Esophagus squamous epithelium (tissue), 5 donors: ENCODE data around the gene NEDD4L. TPM values are rescaled to one million over a fixed set of nuclear protein-coding genes. Genes with fewer than 3 reads are reported as not detected.

ENCODE experiments used
- DNase-seq: peaks from one replicate; lab custom pipeline; 2025; lab: John Stamatoyannopoulos, UW
- H3K27ac ChIP-seq, 4 donors: fragments of 200-600 bp; sonication (generic); one replicate each; pipeline ENCODE4 v1.5.1; 2016 to 2019; ENCODE audit warnings: mild to moderate bottlenecking in 1 of 4
- H3K27me3 ChIP-seq, 4 donors: fragments of 200-600 bp; sonication (generic); 1 replicate in 3 of 4; 2 replicates in 1 of 4; pipeline versions ENCODE4 v1.5.1 to v1.6.0; 2017 to 2021; ENCODE audit warnings: antibody characterized with exemption in 1 of 4
- H3K36me3 ChIP-seq, 3 donors: fragments of 200-600 bp; sonication (generic); one replicate each; pipeline ENCODE4 v1.5.1; 2016 to 2019
- H3K4me1 ChIP-seq, 3 donors: fragments of 200-600 bp; sonication (generic); one replicate each; pipeline ENCODE4 v1.5.1; 2017 to 2019
- H3K4me3 ChIP-seq, 4 donors: fragments of 200-600 bp; sonication (generic); 1 replicate in 3 of 4; 2 replicates in 1 of 4; pipeline ENCODE4 v1.5.1; 2016 to 2019; ENCODE audit warnings: mild to moderate bottlenecking in 2 of 4, moderate library complexity in 1 of 4
- H3K9me3 ChIP-seq, 3 donors: fragments of 200-600 bp; sonication (generic); one replicate each; pipeline ENCODE4 v1.5.1; 2016 to 2019
- POLR2A ChIP-seq, 4 donors: fragments of 450-650 bp; IDR thresholded peaks; one replicate each; pipeline ENCODE4 v1.6.1; 2017; ENCODE audit warnings: antibody characterized with exemption in 4 of 4, mild to moderate bottlenecking in 4 of 4, moderate library complexity in 3 of 4
- WGBS, 2 donors: methylation state at CpG; one replicate each; pipeline ENCODE4 v1.1.5; 2018; 5-methylcytosine and 5-hydroxymethylcytosine counted together
- intact Hi-C: fragments of 100-400 bp; cut with DNase I; formaldehyde crosslinking; loops from one replicate; pipeline ENCODE4 v1.15.0; 2022
- total RNA-seq, 4 donors: library from RNA; depleted of rRNA; stranded (reverse); fragments of >200 nt; gene quantifications; one replicate each; pipeline ENCODE4 v1.1.0, GENCODE V29; 2016
- TF ChIP-seq, protein P1 (sequence below), 6 experiments: fragments of 450-650 bp in 4 of 6; fragments of 200-600 bp in 2 of 6; sonication (generic) in 2 of 6; IDR thresholded peaks; one replicate each; pipeline ENCODE4 v1.5.1; 2016 to 2019; ENCODE audit warnings: antibody characterized with exemption in 6 of 6, mild to moderate bottlenecking in 4 of 6, moderate library complexity in 4 of 6
- donor health status: DM: yes; HTN: yes; CAD: no.

Gene NEDD4L
- total RNA-seq, 4 donors from 2014 or later, result 17.0 to 27.6 (median 21.9) TPM

DNA sequence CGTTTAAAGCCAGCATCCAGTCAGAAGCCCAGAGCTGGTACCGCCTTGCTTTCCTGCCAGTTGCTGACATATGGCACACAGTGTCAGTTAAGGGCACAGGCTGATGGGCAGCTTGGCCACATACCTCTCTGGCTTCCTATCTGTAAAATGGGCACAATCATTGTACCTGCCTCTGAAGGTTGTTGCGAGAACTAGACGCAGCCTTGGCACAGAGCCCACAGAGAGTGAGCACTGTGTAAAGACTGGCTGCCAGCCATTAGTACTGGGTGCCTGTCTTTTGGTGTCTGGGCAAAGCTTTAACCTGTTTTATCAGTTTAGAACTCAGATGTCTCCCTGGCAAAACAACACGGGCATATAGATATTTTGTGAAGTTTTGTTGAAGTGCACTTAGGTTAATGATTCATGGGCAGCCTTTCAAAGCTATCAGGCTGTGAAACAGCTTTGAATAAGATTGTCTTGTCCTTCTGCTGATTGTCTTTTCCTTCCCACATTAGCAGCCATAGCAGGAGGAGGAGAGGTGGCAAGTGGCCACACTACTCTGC lies 269.5 kb downstream of the NEDD4L start:
- no peaks in the 10 kb centered on the region for H3K27me3 ChIP-seq
- intact Hi-C loops, result no loop called here
- no peak for DNase-seq
- H3K9me3 ChIP-seq, result no peaks in the 10 kb centered on the region
- H3K4me1 ChIP-seq, result peaks cover 13 to 55% (median 18%) of the 10 kb centered on the region in 3 donors
- peak overlapping the region; percentile 46 to 77 (median 66) for H3K27ac ChIP-seq
- H3K36me3 ChIP-seq, result no peaks in the 10 kb centered on the region
- H3K4me3 ChIP-seq, result no peak overlapping the region
- WGBS, 2 donors, result 58 to 84% methylated on average over 5 of the region's 5 CpGs
- no peak for TF ChIP-seq POLR2A (IDR thresholded peaks at IDR 0.05)
- TF ChIP-seq, protein P1, sequence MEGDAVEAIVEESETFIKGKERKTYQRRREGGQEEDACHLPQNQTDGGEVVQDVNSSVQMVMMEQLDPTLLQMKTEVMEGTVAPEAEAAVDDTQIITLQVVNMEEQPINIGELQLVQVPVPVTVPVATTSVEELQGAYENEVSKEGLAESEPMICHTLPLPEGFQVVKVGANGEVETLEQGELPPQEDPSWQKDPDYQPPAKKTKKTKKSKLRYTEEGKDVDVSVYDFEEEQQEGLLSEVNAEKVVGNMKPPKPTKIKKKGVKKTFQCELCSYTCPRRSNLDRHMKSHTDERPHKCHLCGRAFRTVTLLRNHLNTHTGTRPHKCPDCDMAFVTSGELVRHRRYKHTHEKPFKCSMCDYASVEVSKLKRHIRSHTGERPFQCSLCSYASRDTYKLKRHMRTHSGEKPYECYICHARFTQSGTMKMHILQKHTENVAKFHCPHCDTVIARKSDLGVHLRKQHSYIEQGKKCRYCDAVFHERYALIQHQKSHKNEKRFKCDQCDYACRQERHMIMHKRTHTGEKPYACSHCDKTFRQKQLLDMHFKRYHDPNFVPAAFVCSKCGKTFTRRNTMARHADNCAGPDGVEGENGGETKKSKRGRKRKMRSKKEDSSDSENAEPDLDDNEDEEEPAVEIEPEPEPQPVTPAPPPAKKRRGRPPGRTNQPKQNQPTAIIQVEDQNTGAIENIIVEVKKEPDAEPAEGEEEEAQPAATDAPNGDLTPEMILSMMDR (IDR thresholded peaks at IDR 0.05), result no peak

DNA sequence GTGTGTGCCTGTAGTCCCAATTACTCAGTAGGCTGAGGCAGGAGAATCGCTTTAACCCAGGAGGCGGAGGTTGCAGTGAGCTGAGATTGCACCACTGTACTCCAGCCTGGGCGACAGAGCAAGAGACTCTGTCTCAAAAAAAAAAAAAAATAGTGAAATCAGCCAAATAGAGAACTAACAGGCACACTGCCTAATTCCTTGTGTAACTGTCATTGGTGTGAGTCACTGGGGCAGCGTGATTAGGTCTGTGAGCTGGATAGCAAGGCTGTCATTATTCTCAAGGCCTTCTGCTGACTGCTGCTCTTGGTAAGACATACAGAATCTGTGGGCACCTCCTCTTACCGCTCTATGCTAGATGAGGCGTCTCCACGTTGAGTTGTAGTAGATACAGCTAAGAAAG lies 270.3 kb downstream of the NEDD4L start:
- Histone ChIP-seq H3K9me3 (no peaks in the 10 kb centered on the region), H3K27me3 (no peaks in the 10 kb centered on the region), H3K4me3 (no peak overlapping the region), H3K4me1 (peaks cover 13 to 55% (median 18%) of the 10 kb centered on the region in 3 donors), H3K27ac (peak overlapping the region; percentile 46 to 77 (median 66)), H3K36me3 (no peaks in the 10 kb centered on the region)
- DNase-seq, result no peak
- intact Hi-C loops, result no loop called here
- TF ChIP-seq, protein P1 (IDR thresholded peaks at IDR 0.05), result no peak
- TF ChIP-seq POLR2A (IDR thresholded peaks at IDR 0.05), result no peak
- WGBS, 2 donors, result 23 to 47% methylated on average over 7 of the region's 7 CpGs

DNA sequence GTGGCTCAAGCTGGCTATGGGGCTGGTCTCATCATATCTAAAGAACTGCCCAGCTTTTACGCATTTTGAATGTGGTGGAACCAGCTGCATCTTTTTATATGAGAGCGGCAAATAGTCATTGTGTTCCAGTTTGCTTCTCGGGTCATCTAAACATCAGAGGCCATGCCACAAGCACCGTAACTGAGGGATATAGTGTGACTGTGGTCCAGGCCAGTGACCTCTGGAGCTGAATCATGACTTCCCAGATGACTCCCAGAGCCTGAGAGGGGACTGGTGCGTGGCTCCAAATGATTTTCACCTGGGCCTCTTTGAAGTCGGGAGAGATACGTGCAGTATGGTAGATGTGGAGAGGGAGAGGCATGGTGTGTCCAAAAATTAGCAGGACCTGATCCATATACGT lies 271.0 kb downstream of the NEDD4L start:
- intact Hi-C loops, result no loop called here
- Histone ChIP-seq H3K27ac (peak overlapping the region in 3 of 4 donors; percentile 41 to 77 (median 76)), H3K4me1 (peaks cover 13 to 48% (median 15%) of the 10 kb centered on the region in 3 donors), H3K9me3 (no peaks in the 10 kb centered on the region), H3K27me3 (no peaks in the 10 kb centered on the region), H3K4me3 (no peak overlapping the region), H3K36me3 (no peaks in the 10 kb centered on the region)
- TF ChIP-seq POLR2A (IDR thresholded peaks at IDR 0.05), result no peak
- TF ChIP-seq, protein P1 (IDR thresholded peaks at IDR 0.05), result no peak
- DNase-seq, result no peak
- 79 to 96% methylated on average over 7 to 8 of the region's 8 CpGs for WGBS, 2 donors

DNA sequence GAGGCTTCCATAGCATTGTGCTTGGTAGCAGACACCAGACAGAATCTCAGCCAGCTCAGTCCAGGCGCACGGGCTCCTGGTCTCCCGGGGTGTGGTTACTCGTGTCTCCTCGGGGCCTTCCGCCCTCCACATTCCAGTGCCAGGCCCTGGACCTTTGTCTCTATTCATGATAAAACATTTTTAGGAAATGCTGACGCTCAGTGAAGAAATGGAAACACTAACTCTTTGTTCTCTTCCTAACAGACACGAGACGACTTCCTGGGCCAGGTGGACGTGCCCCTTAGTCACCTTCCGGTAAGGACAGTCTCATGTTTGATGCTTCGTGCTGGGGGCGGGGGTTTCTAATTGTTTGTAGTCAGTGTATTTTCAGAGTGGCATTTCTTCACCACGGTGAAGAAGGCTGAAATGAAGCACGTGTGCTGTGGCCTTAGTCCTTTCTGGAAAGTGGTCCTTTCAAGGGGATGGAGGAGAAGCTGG lies 271.8 kb downstream of the NEDD4L start:
- no peak for DNase-seq
- Histone ChIP-seq H3K27me3 (no peaks in the 10 kb centered on the region), H3K9me3 (no peaks in the 10 kb centered on the region), H3K36me3 (no peaks in the 10 kb centered on the region), H3K27ac (peak overlapping the region in 3 of 4 donors; percentile 24 to 77 (median 76)), H3K4me1 (peaks cover 13 to 41% (median 15%) of the 10 kb centered on the region in 3 donors), H3K4me3 (no peak overlapping the region)
- intact Hi-C loops, result no loop called here
- no peak for TF ChIP-seq POLR2A (IDR thresholded peaks at IDR 0.05)
- TF ChIP-seq, protein P1 (IDR thresholded peaks at IDR 0.05), result no peak
- WGBS, 2 donors, result 70 to 74% methylated on average over 12 to 14 of the region's 15 CpGs
